ENCODE results near the gene UNC13B.

Gene UNC13B

DNA sequence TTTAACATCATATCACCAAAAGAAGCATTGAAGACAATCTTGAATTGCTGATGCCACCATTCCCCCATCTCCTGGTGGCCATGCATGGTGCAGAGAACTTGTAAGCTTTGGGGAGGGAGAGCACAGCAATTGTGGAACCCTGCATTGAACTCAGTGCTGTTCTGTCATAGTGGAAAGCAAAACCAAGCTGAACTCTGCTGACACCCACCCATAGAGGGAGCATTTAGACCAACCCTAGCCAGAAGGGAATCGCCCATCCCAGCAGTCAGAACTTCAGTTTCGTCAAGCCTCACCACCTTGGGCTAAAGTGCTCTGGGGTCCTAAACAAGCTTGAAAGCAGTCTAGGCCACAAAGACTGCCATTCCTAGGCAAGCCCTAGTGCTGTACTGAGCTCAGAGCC is 290.7 kb downstream of the UNC13B start:
- no peak for DNase-seq

GRCh38 chr9:35453786-35454185 is 292.0 kb downstream of the UNC13B start:
- no peak for DNase-seq
